ENCODE measurements around the gene SCN11A.
A peak's percentile ranks its signal among the peaks of the same experiment; 100 is the strongest.

The SCN11A gene

GRCh38 chr3:39051649-39052561 lies at the start of gene SCN11A, which contains the start of gene WDR48:
Gene SCN11A, minus strand, starts transcription at chr3:39051944. Its CDS starts 101,582 bp downstream, at chr3:38950362.
Gene WDR48, plus strand, starts transcription at chr3:39052016. Its CDS starts 10 bp downstream, at chr3:39052026.
- H3K9ac ChIP-seq (ENCODE audit: low read length): peak within 1 kb of the TSS; percentile 73
- peak within 1 kb of the TSS; percentile 82 for H3K4me3 ChIP-seq (ENCODE audit: low read length)
- TF ChIP-seq CTCF (IDR thresholded peaks at IDR 0.05; ENCODE audit: low read depth, low read length): no peak
- H3K4me2 ChIP-seq (ENCODE audit: low read length): peak within 1 kb of the TSS; percentile 80
- no peaks in the 10 kb centered on the region for H3K9me3 ChIP-seq (ENCODE audit: insufficient read depth, low read length)
- peaks cover 41% of the 10 kb centered on the region for H3K4me1 ChIP-seq (ENCODE audit: low read length)
- no peaks in the 10 kb centered on the region for H4K20me1 ChIP-seq (ENCODE audit: insufficient read depth, low read length)
- peak within 1 kb of the TSS; percentile 93 for H2AFZ ChIP-seq (ENCODE audit: low read depth, low read length)
- peaks cover 39% of the 10 kb centered on the region for H3K79me2 ChIP-seq (ENCODE audit: low read length)
- no peaks in the 10 kb centered on the region for H3K36me3 ChIP-seq (replicated peaks; ENCODE audit: low read depth, low read length)
- peak within 1 kb of the TSS; percentile 52 for H3K27ac ChIP-seq (ENCODE audit: low read length)
- no peaks in the 10 kb centered on the region for H3K27me3 ChIP-seq (ENCODE audit: low read depth, low read length)

DNA sequence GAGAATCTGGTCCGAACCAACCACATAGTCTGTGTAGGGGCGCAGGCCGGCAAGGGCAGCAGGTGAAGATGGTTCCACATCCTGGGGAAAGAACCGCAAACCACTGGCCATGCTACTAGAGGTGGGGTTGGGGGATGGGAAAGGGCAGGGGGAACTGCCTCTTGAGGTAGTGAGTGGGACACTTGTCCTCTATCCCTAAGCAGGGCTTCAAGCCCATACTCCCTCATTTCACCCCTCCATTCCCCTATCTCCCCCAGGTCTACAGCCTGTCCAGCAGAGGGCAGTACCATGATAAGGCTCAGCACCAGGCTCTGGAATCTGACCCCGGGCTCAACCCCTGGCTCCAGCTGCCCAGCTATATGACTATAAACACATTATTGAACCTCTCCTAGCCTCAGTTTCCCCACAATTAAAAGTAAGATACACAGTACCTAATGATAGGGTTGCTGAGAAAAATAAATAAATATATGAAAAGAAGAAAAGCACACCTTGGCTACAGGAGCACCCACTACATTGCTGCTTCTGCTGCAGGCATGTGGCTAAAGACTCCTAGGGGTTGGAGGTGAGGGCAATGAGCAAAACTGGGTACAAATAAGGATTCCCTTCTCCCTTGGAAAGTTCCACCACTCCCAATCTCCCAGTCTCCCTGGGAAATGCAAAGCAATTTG lies 49.4 kb upstream of the SCN11A start:
- H3K27ac ChIP-seq (ENCODE audit: low read length): no peak overlapping the region
- no peaks in the 10 kb centered on the region for H3K27me3 ChIP-seq (ENCODE audit: low read depth, low read length)
- no peak overlapping the region for H2AFZ ChIP-seq (ENCODE audit: low read depth, low read length)
- H3K79me2 ChIP-seq (ENCODE audit: low read length): peaks cover 5% of the 10 kb centered on the region
- no peaks in the 10 kb centered on the region for H3K9me3 ChIP-seq (ENCODE audit: insufficient read depth, low read length)
- H3K36me3 ChIP-seq (replicated peaks; ENCODE audit: low read depth, low read length): peaks cover 39% of the 10 kb centered on the region
- TF ChIP-seq EZH2phosphoT487 (IDR thresholded peaks at IDR 0.05; ENCODE audit: low read depth): no peak
- TF ChIP-seq CTCF (IDR thresholded peaks at IDR 0.05; ENCODE audit: low read depth, low read length): peak; percentile 92
- peaks cover 2% of the 10 kb centered on the region for H3K4me1 ChIP-seq (ENCODE audit: low read length)
- H4K20me1 ChIP-seq (ENCODE audit: insufficient read depth, low read length): peaks cover 4% of the 10 kb centered on the region
- H3K4me2 ChIP-seq (ENCODE audit: low read length): no peak overlapping the region
- no peak overlapping the region for H3K4me3 ChIP-seq (ENCODE audit: low read length)
- no peak overlapping the region for H3K9ac ChIP-seq (ENCODE audit: low read length)

GRCh38 chr3:39100500-39100886 lies 48.7 kb upstream of the SCN11A start:
- Histone ChIP-seq H3K79me2 (ENCODE audit: low read length) (no peaks in the 10 kb centered on the region; the same call in 1 of the 2 replicates), H3K27ac (ENCODE audit: low read length) (no peak overlapping the region), H3K36me3 (replicated peaks; ENCODE audit: low read depth, low read length) (peaks cover 44% of the 10 kb centered on the region), H3K9me3 (ENCODE audit: insufficient read depth, low read length) (no peaks in the 10 kb centered on the region), H3K27me3 (ENCODE audit: low read depth, low read length) (no peaks in the 10 kb centered on the region), H4K20me1 (ENCODE audit: insufficient read depth, low read length) (peaks cover 4% of the 10 kb centered on the region), H3K4me3 (ENCODE audit: low read length) (no peak overlapping the region), H3K4me1 (ENCODE audit: low read length) (no peaks in the 10 kb centered on the region), H3K9ac (ENCODE audit: low read length) (no peak overlapping the region), H3K4me2 (ENCODE audit: low read length) (no peak overlapping the region), H2AFZ (ENCODE audit: low read depth, low read length) (no peak overlapping the region)
- no peak for TF ChIP-seq CTCF (IDR thresholded peaks at IDR 0.05; ENCODE audit: low read depth, low read length)
- TF ChIP-seq EZH2phosphoT487 (IDR thresholded peaks at IDR 0.05; ENCODE audit: low read depth): no peak
